Liver (tissue), 9 donors: Measurements from ENCODE around the gene PSMB7. TPM values are rescaled to one million over a fixed set of nuclear protein-coding genes. Genes with fewer than 3 reads are reported as not detected.

Source experiments
- DNase-seq: peaks from one replicate; pipeline ENCODE4 v3.0.0-alpha.2; 2017; ENCODE audit warnings: low spot score
- H3K27ac ChIP-seq, 2 donors: one replicate each; pipeline ENCODE4 v1.7.0; 2013; ENCODE audit warnings: inconsistent platforms in 2 of 2, low read length in 2 of 2, control low read depth in 1 of 2, low read depth in 1 of 2, mild to moderate bottlenecking in 1 of 2
- H3K27me3 ChIP-seq, 4 donors: one replicate each; pipeline versions ENCODE4 v1.6.1 to v1.7.0; 2013; ENCODE audit warnings: low read length in 3 of 4, inconsistent platforms in 1 of 4, mild to moderate bottlenecking in 1 of 4, moderate library complexity in 1 of 4; ENCODE audit not compliant: control insufficient read depth in 4 of 4, insufficient read depth in 4 of 4
- H3K36me3 ChIP-seq, 4 donors: one replicate each; pipeline versions ENCODE4 v1.6.1 to v1.7.0; 2013; ENCODE audit warnings: low read length in 3 of 4, mild to moderate bottlenecking in 3 of 4, low read depth in 1 of 4, moderate library complexity in 1 of 4; ENCODE audit not compliant: control insufficient read depth in 4 of 4, insufficient read depth in 3 of 4
- H3K4me1 ChIP-seq, 4 donors: one replicate each; pipeline versions ENCODE4 v1.6.1 to v1.7.0; 2013; ENCODE audit warnings: low read length in 3 of 4, mild to moderate bottlenecking in 3 of 4, moderate library complexity in 1 of 4; ENCODE audit not compliant: control insufficient read depth in 4 of 4, insufficient read depth in 4 of 4
- H3K4me3 ChIP-seq, 3 donors: one replicate each; pipeline versions ENCODE4 v1.6.1 to v1.7.0; 2013; ENCODE audit warnings: low read length in 3 of 3, control low read depth in 1 of 3, low read depth in 1 of 3, mild to moderate bottlenecking in 1 of 3
- H3K9ac ChIP-seq, 2 donors: one replicate each; pipeline ENCODE4 v1.7.0; 2013; ENCODE audit warnings: low read length in 2 of 2, mild to moderate bottlenecking in 2 of 2, moderate library complexity in 2 of 2, control low read depth in 1 of 2, low read depth in 1 of 2
- H3K9me3 ChIP-seq, 4 donors: one replicate each; pipeline versions ENCODE4 v1.6.1 to v1.7.0; 2013; ENCODE audit warnings: low read length in 3 of 4; ENCODE audit not compliant: control insufficient read depth in 4 of 4
- CTCF ChIP-seq: fragments of 150-350 bp; IDR thresholded peaks from 2 replicates; pipeline ENCODE4 v1.5.1; 2017; ENCODE audit warnings: improper control_type of control experiment, low read depth, low read length; ENCODE audit not compliant: missing input control
- EGR1 ChIP-seq, 2 donors: IDR thresholded peaks; 2 replicates each; pipeline ENCODE4 v1.6.1; 2016 to 2018; ENCODE audit warnings: antibody characterized with exemption in 2 of 2, low read depth in 2 of 2
- FOXA1 ChIP-seq: IDR thresholded peaks from 2 replicates; pipeline ENCODE4 v1.6.1; 2016; ENCODE audit warnings: antibody characterized with exemption
- FOXA2 ChIP-seq: IDR thresholded peaks from 2 replicates; pipeline ENCODE4 v1.6.1; 2016; ENCODE audit warnings: antibody characterized with exemption
- HNF4A ChIP-seq, 2 donors: conservative IDR thresholded peaks; 2 replicates each; pipeline ENCODE4 v1.6.1; 2016; ENCODE audit warnings: antibody characterized with exemption in 2 of 2, mild to moderate bottlenecking in 2 of 2
- NR2F2 ChIP-seq: IDR thresholded peaks from 2 replicates; pipeline ENCODE4 v1.6.1; 2016; ENCODE audit warnings: antibody characterized with exemption
- RXRA ChIP-seq, 2 donors: IDR thresholded peaks; 2 replicates each; pipeline ENCODE4 v1.6.1; 2017 to 2018; ENCODE audit warnings: antibody characterized with exemption in 2 of 2, mild to moderate bottlenecking in 1 of 2
- SP1 ChIP-seq: IDR thresholded peaks from 2 replicates; pipeline ENCODE4 v1.6.1; 2018; ENCODE audit warnings: antibody characterized with exemption, mild to moderate bottlenecking
- YY1 ChIP-seq: IDR thresholded peaks from 2 replicates; pipeline ENCODE4 v1.6.1; 2016; ENCODE audit warnings: antibody characterized with exemption, mild to moderate bottlenecking
- ZBTB33 ChIP-seq: IDR thresholded peaks from 2 replicates; pipeline ENCODE4 v1.6.1; 2016; ENCODE audit warnings: antibody characterized with exemption
- WGBS: extraction: QIAGEN DNeasy Blood & Tissue Kit; methylation state at CpG from one replicate; pipeline ENCODE4 v1.1.7; 2013; 5-methylcytosine and 5-hydroxymethylcytosine counted together
- polyA plus RNA-seq, 2 donors: library from polyadenylated mRNA; stranded (reverse) in 1 of 2; unstranded in 1 of 2; fragments of 200-250 nt in 1 of 2; fragments of >200 nt in 1 of 2; fragmentation: Nextera tagmentation in 1 of 2; extraction: Ambion mirVana in 1 of 2; gene quantifications; one replicate each; pipeline versions ENCODE4 v1.2.1 to v1.2.3, GENCODE V29; 2013 to 2015
- total RNA-seq, 2 donors: library from RNA; depleted of rRNA; stranded (reverse); fragments of >200 nt; gene quantifications; one replicate each; pipeline ENCODE4 v1.2.3, GENCODE V29; 2014
- TF ChIP-seq, protein P1 (sequence below): IDR thresholded peaks from 2 replicates; pipeline ENCODE4 v1.6.1; 2016; ENCODE audit warnings: antibody characterized with exemption, mild to moderate bottlenecking
- TF ChIP-seq, protein P2 (sequence below): IDR thresholded peaks from 2 replicates; pipeline ENCODE4 v1.6.1; 2016; ENCODE audit warnings: antibody characterized with exemption
- donor health status: healthy.
- donor health status: healthy.
- donor health status: healthy.
- donor health status: healthy.
- donor health status: healthy.

PSMB7 gene
- total and polyA plus RNA-seq, 4 donors: 90.9 to 183 (median 134) TPM

- DNase-seq: no peak
- H3K9me3 ChIP-seq: no peaks in the 10 kb centered on the region
- H3K4me3 ChIP-seq: no peak overlapping the region
- no peaks in the 10 kb centered on the region for H3K4me1 ChIP-seq
- WGBS: 95% methylated on average over 21 of the region's 21 CpGs
- no peak overlapping the region for H3K27ac ChIP-seq
- H3K36me3 ChIP-seq: peaks cover 8 to 42% (median 15%) of the 10 kb centered on the region in 4 donors
- H3K27me3 ChIP-seq: no peaks in the 10 kb centered on the region
- no peak overlapping the region for H3K9ac ChIP-seq
- no peak for TF ChIP-seq EGR1 (IDR thresholded peaks at IDR 0.05; ENCODE audit: low read depth in 2 of 2)
- TF ChIP-seq RXRA (IDR thresholded peaks at IDR 0.05): no peak
Observed at GRCh38 chr9:124308606-124309491, 106.4 kb downstream of the PSMB7 start.

DNA sequence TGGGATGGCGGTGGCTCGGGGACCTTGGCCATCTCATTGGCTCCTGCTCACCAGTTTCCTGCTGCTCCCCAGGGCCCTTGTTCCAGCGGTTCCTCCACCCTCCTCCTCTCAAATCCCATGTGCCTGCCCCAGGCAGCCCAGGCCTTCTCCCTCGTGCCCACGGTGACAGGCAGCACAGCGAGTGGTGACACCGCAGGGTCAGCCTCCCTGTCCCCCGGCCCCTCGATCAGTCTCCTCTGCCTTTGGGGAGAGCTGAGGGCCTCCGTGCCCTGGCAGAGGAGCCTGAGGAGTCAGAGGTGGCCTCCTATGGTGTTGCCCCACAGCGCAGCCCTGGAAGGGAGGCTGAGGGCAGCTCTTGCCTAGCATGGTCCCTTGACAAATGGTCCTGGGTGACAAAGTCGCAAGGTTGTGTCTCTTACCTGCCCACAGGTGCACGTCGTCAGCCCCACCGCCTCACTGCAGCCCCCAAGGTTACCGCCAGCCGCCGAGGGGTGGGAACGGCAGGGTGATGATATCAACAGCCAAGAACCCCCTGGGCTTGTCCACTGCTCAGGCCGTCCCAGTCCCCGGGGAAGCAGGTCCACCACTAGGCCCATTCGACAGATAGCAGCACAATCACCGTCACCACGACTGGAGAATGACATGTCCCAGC lies 107.7 kb downstream of the PSMB7 start:
- Histone ChIP-seq H3K36me3 (peaks cover 9 to 43% (median 18%) of the 10 kb centered on the region in 4 donors), H3K9me3 (no peaks in the 10 kb centered on the region), H3K27ac (no peak overlapping the region), H3K27me3 (no peaks in the 10 kb centered on the region), H3K9ac (no peak overlapping the region), H3K4me1 (no peaks in the 10 kb centered on the region), H3K4me3 (no peak overlapping the region)
- no peak for DNase-seq
- no peak for TF ChIP-seq SP1
- TF ChIP-seq FOXA2: no peak
- no peak for TF ChIP-seq CTCF
- no peak for TF ChIP-seq HNF4A (conservative IDR thresholded peaks at IDR 0.05)
- TF ChIP-seq FOXA1: no peak
- no peak for TF ChIP-seq YY1
- TF ChIP-seq, protein P1, sequence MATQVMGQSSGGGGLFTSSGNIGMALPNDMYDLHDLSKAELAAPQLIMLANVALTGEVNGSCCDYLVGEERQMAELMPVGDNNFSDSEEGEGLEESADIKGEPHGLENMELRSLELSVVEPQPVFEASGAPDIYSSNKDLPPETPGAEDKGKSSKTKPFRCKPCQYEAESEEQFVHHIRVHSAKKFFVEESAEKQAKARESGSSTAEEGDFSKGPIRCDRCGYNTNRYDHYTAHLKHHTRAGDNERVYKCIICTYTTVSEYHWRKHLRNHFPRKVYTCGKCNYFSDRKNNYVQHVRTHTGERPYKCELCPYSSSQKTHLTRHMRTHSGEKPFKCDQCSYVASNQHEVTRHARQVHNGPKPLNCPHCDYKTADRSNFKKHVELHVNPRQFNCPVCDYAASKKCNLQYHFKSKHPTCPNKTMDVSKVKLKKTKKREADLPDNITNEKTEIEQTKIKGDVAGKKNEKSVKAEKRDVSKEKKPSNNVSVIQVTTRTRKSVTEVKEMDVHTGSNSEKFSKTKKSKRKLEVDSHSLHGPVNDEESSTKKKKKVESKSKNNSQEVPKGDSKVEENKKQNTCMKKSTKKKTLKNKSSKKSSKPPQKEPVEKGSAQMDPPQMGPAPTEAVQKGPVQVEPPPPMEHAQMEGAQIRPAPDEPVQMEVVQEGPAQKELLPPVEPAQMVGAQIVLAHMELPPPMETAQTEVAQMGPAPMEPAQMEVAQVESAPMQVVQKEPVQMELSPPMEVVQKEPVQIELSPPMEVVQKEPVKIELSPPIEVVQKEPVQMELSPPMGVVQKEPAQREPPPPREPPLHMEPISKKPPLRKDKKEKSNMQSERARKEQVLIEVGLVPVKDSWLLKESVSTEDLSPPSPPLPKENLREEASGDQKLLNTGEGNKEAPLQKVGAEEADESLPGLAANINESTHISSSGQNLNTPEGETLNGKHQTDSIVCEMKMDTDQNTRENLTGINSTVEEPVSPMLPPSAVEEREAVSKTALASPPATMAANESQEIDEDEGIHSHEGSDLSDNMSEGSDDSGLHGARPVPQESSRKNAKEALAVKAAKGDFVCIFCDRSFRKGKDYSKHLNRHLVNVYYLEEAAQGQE: no peak
- TF ChIP-seq NR2F2: no peak
- no peak for TF ChIP-seq RXRA (IDR thresholded peaks at IDR 0.05)
- TF ChIP-seq, protein P2, sequence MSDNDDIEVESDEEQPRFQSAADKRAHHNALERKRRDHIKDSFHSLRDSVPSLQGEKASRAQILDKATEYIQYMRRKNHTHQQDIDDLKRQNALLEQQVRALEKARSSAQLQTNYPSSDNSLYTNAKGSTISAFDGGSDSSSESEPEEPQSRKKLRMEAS: no peak
- no peak for TF ChIP-seq ZBTB33
- 93% methylated on average over 24 of the region's 24 CpGs for WGBS
